OCI-LY3 (cell line): ENCODE data around the gene STK32C.

Experiments used
- CTCF ChIP-seq: fragments of 200-600, 300-600 bp; sonication (generic); IDR thresholded peaks from 2 replicates; pipeline ENCODE4 v1.5.1; 2014; ENCODE audit warnings: antibody characterized with exemption, low read length, low read depth
- EZH2phosphoT487 ChIP-seq: fragments of 200-600 bp; shearing (Covaris generic); IDR thresholded peaks from 2 replicates; pipeline ENCODE4 v1.6.1; 2018; ENCODE audit warnings: antibody characterized with exemption, mixed run types, low read depth

GRCh38 chr10:132226586-132227405 lies 81.0 kb downstream of the STK32C start:
- no peak for TF ChIP-seq CTCF
- TF ChIP-seq EZH2phosphoT487 = no peak
